B cell (primary cell): ENCODE measurements around the gene KNG1. TPM values are rescaled to one million over a fixed set of nuclear protein-coding genes. Genes with fewer than 3 reads are reported as not detected.

Experiments used
- ATAC-seq: fragments of 200-7000 bp; cut with Tn5 transposase; one replicate; pipeline ENCODE4 v1.10.0; 2021; ENCODE audit warnings: low read depth, mild to moderate bottlenecking, moderate number of reproducible peaks, moderate library complexity
- CTCF ChIA-PET: fragments of 350-600 bp; sonication (Branson Sonifier 250); formaldehyde crosslinking; loops from one replicate; lab custom pipeline; 2021; ENCODE audit warnings: antibody characterized with exemption, inconsistent platforms; lab: Charles Lee
- POLR2A ChIA-PET: fragments of 350-600 bp; sonication (Branson Sonifier 250); formaldehyde crosslinking; loops from one replicate; lab custom pipeline; 2021; ENCODE audit warnings: antibody characterized with exemption; lab: Charles Lee
- DNase-seq: peaks from one replicate; pipeline ENCODE4 v3.0.0; 2013
- H2AFZ ChIP-seq: 2 replicates; pipeline ENCODE4 v1.6.1; 2012; ENCODE audit warnings: mild to moderate bottlenecking, low read depth, low read length; ENCODE audit not compliant: insufficient read depth, poor library complexity, severe bottlenecking
- H3K27ac ChIP-seq, 2 donors: 1 replicate in 1 of 2; 2 replicates in 1 of 2; pipeline ENCODE4 v1.5.1; 2012 to 2013; ENCODE audit warnings: low read length in 2 of 2, mild to moderate bottlenecking in 2 of 2, moderate library complexity in 1 of 2
- H3K27me3 ChIP-seq, 4 experiments: fragments of 200-600 bp in 1 of 4; sonication (generic) in 1 of 4; replicated peaks in 1 of 4; 1 replicate in 2 of 4; 2 replicates in 2 of 4; pipeline versions ENCODE4 v1.6.1 to v1.7.0; 2013 to 2016; ENCODE audit warnings: low read length in 3 of 4, mild to moderate bottlenecking in 2 of 4, mixed read lengths in 1 of 4, moderate library complexity in 1 of 4; ENCODE audit not compliant: insufficient read depth in 4 of 4, control insufficient read depth in 3 of 4; ENCODE audit errors: control extremely low read depth in 1 of 4
- H3K36me3 ChIP-seq, 2 experiments: replicated peaks in 1 of 2; 1 replicate in 1 of 2; 2 replicates in 1 of 2; pipeline versions ENCODE4 v1.6.1 to v1.7.1; 2013; ENCODE audit warnings: low read length in 1 of 2; ENCODE audit not compliant: insufficient read depth in 2 of 2, control insufficient read depth in 1 of 2; ENCODE audit errors: control extremely low read depth in 1 of 2, extremely low read depth in 1 of 2
- H3K4me1 ChIP-seq, 2 donors: fragments of 200-600 bp in 1 of 2; sonication (generic) in 1 of 2; 1 replicate in 1 of 2; 2 replicates in 1 of 2; pipeline versions ENCODE4 v1.5.1 to v1.6.1; 2013 to 2017; ENCODE audit warnings: low read length in 2 of 2; ENCODE audit not compliant: control insufficient read depth in 2 of 2, insufficient read depth in 2 of 2
- H3K4me2 ChIP-seq: replicated peaks from 2 replicates; pipeline ENCODE3; 2012; ENCODE audit warnings: mild to moderate bottlenecking, low read depth, low read length; ENCODE audit not compliant: poor library complexity, severe bottlenecking
- H3K4me3 ChIP-seq, 5 experiments: fragments of 200-600 bp in 1 of 5; sonication (generic) in 1 of 5; 1 replicate in 3 of 5; 2 replicates in 2 of 5; pipeline versions ENCODE4 v1.5.1 to v1.7.0; 2011 to 2016; ENCODE audit warnings: low read length in 4 of 5, mild to moderate bottlenecking in 4 of 5, low read depth in 2 of 5, control low read depth in 1 of 5, moderate library complexity in 1 of 5; ENCODE audit not compliant: insufficient read depth in 1 of 5; ENCODE audit errors: control extremely low read depth in 1 of 5, extremely low read depth in 1 of 5
- H3K79me2 ChIP-seq: fragments of 200-600 bp; sonication (generic); one replicate; pipeline ENCODE4 v1.6.0; 2016; ENCODE audit warnings: low read length; ENCODE audit not compliant: control insufficient read depth, insufficient read depth
- H3K9ac ChIP-seq: fragments of 200-600 bp; sonication (generic); 2 replicates; pipeline ENCODE4 v1.6.1; 2017; ENCODE audit warnings: mild to moderate bottlenecking, low read length, moderate library complexity
- H3K9me3 ChIP-seq, 3 donors: one replicate each; pipeline versions ENCODE4 v1.6.1 to v1.7.1; 2013; ENCODE audit warnings: low read length in 2 of 3; ENCODE audit not compliant: control insufficient read depth in 2 of 3, insufficient read depth in 1 of 3; ENCODE audit errors: control extremely low read depth in 1 of 3
- H4K20me1 ChIP-seq: 2 replicates; pipeline ENCODE4 v1.6.0; 2012; ENCODE audit warnings: mild to moderate bottlenecking, low read length; ENCODE audit not compliant: insufficient read depth, control insufficient read depth, poor library complexity, severe bottlenecking
- H3K27ac Mint-ChIP-seq: one replicate; pipeline ENCODE4 v1.8.0; 2021; ENCODE audit warnings: mixed read lengths
- H3K27me3 Mint-ChIP-seq: one replicate; pipeline ENCODE4 v1.8.0; 2021; ENCODE audit warnings: mixed read lengths
- H3K4me1 Mint-ChIP-seq: one replicate; pipeline ENCODE4 v1.8.0; 2021; ENCODE audit warnings: mixed read lengths
- H3K4me3 Mint-ChIP-seq: one replicate; pipeline ENCODE4 v1.8.0; 2021; ENCODE audit warnings: mixed read lengths
- H3K9me3 Mint-ChIP-seq: one replicate; pipeline ENCODE4 v1.8.0; 2022; ENCODE audit warnings: mixed read lengths; ENCODE audit not compliant: insufficient read depth
- CTCF ChIP-seq: fragments of 200-600 bp; IDR thresholded peaks from one replicate; pipeline ENCODE4 v1.8.0; 2022; ENCODE audit warnings: antibody characterized with exemption, mild to moderate bottlenecking
- EZH2 ChIP-seq: IDR thresholded peaks from 2 replicates; pipeline ENCODE4 v1.6.1; 2012; ENCODE audit warnings: borderline replicate concordance, low read depth, mild to moderate bottlenecking, moderate library complexity, low read length; ENCODE audit not compliant: insufficient read depth, poor library complexity, severe bottlenecking
- WGBS: methylation state at CpG from one replicate; pipeline ENCODE4 v1.1.5; 2013; ENCODE audit warnings: missing lambda C conversion rate; ENCODE audit not compliant: insufficient coverage; 5-methylcytosine and 5-hydroxymethylcytosine counted together
- intact Hi-C: fragments of 100-400 bp; cut with micrococcal nuclease; formaldehyde crosslinking; loops from one replicate; pipeline ENCODE4 v1.10.0; 2022
- polyA plus RNA-seq: library from polyadenylated mRNA; depleted of rRNA; stranded (reverse); fragments of >200 nt; gene quantifications from 2 replicates; pipeline ENCODE4 v1.2.3, GENCODE V29; 2012
- total RNA-seq, 2 donors: library from RNA; stranded (reverse); fragments of 120-200 nt in 1 of 2; gene quantifications; 1 replicate in 1 of 2; 2 replicates in 1 of 2; pipeline versions ENCODE4 v1.2.3 to v1.2.4, GENCODE V29; 2013 to 2022

Gene KNG1
- total and polyA plus RNA-seq, 2 donors (not counting 1 experiment from before 2014, with no cell fraction given), result not detected

GRCh38 chr3:186754871-186755270, 37.7 kb downstream of the KNG1 start:
- Histone ChIP-seq H3K27ac (no peak overlapping the region), H3K9me3 (no peaks in the 10 kb centered on the region), H3K4me3 (no peak overlapping the region), H3K4me1 (no peaks in the 10 kb centered on the region), H3K9ac (no peak overlapping the region), H3K4me2 (no peak overlapping the region), H3K36me3 (no peaks in the 10 kb centered on the region), H3K79me2 (no peaks in the 10 kb centered on the region), H4K20me1 (no peaks in the 10 kb centered on the region), H3K27me3 (no peaks in the 10 kb centered on the region), H2AFZ (no peak overlapping the region)
- intact Hi-C loops, result no loop called here
- ChIA-PET POLR2A (no interaction called here), CTCF (no interaction called here)
- 95% methylated on average over 4 of the region's 5 CpGs for WGBS
- Mint-ChIP-seq H3K4me1 (peaks cover 5% of the 10 kb centered on the region), H3K9me3 (no peaks in the 10 kb centered on the region), H3K27me3 (peaks cover 15% of the 10 kb centered on the region), H3K27ac (no peak overlapping the region), H3K4me3 (no peak overlapping the region)
- TF ChIP-seq EZH2, result no peak
- no peak for TF ChIP-seq CTCF
- no peak for DNase-seq
- no peak for ATAC-seq

GRCh38 chr3:186757214-186757613, 40.1 kb downstream of the KNG1 start:
- no peak overlapping the region for H3K4me2 ChIP-seq
- no peak overlapping the region for H3K27ac ChIP-seq
- POLR2A ChIA-PET, result interaction anchor here (0.8 kb wide), 1 partner anchor 21 kb away, joined by 6 read pairs; no protein-coding TSS in a partner anchor
- 100% methylated on average over 1 of the region's 8 CpGs for WGBS
- no peak for DNase-seq
- H2AFZ ChIP-seq, result no peak overlapping the region
- Mint-ChIP-seq H3K27ac (no peak overlapping the region), H3K4me1 (peaks cover 5% of the 10 kb centered on the region), H3K4me3 (no peak overlapping the region), H3K9me3 (no peaks in the 10 kb centered on the region), H3K27me3 (peaks cover 15% of the 10 kb centered on the region)
- no peaks in the 10 kb centered on the region for H3K9me3 ChIP-seq
- H3K4me3 ChIP-seq, result no peak overlapping the region
- no peaks in the 10 kb centered on the region for H4K20me1 ChIP-seq
- no peaks in the 10 kb centered on the region for H3K79me2 ChIP-seq
- ATAC-seq, result no peak
- no peaks in the 10 kb centered on the region for H3K27me3 ChIP-seq
- H3K4me1 ChIP-seq, result no peaks in the 10 kb centered on the region
- H3K9ac ChIP-seq, result no peak overlapping the region
- TF ChIP-seq EZH2 (no peak), CTCF (no peak)
- CTCF ChIA-PET, result no interaction called here
- H3K36me3 ChIP-seq, result no peaks in the 10 kb centered on the region
- intact Hi-C loops, result no loop called here
